Measurements from ENCODE around the gene RRP36. TPM values are rescaled to one million over a fixed set of nuclear protein-coding genes. Genes with fewer than 3 reads are reported as not detected.

The RRP36 gene
- total RNA-seq, 4 donors from 2014 or later = 52.8 to 62.5 (median 59.8) TPM

GRCh38 chr6:43024436-43024835 is 3.0 kb downstream of the RRP36 start:
- Histone ChIP-seq H3K36me3 (peaks cover 3 to 76% of the 10 kb centered on the region in 2 donors), H3K4me3 (no peak overlapping the region), H3K27ac (no peak overlapping the region), H3K9me3 (no peaks in the 10 kb centered on the region), H3K27me3 (no peaks in the 10 kb centered on the region), H3K4me1 (peaks cover 0 to 38% (median 20%) of the 10 kb centered on the region in 3 donors)
- WGBS, 2 donors (ENCODE audit: low coverage in 1 of 2) = 69 to 86% methylated on average over 2 of the region's 2 CpGs
- ATAC-seq = no peak
- TF ChIP-seq EP300 (IDR thresholded peaks at IDR 0.05) = no peak
- TF ChIP-seq POLR2A (IDR thresholded peaks at IDR 0.05) = no peak
- no peak for TF ChIP-seq POLR2AphosphoS5 (IDR thresholded peaks at IDR 0.05)
- no peak for TF ChIP-seq CTCF (IDR thresholded peaks at IDR 0.05)

- ATAC-seq = no peak
- H3K36me3 ChIP-seq = peaks cover 3 to 81% of the 10 kb centered on the region in 2 donors
- WGBS, 2 donors (ENCODE audit: low coverage in 1 of 2) = 84 to 92% methylated on average over 3 to 5 of the region's 5 CpGs
These were observed 4.9 kb downstream of the RRP36 start for GRCh38 chr6:43026365-43026764.

GRCh38 chr6:43029120-43029519 is 7.7 kb downstream of the RRP36 start:
- 71 to 78% methylated on average over 4 to 6 of the region's 9 CpGs for WGBS, 2 donors (ENCODE audit: low coverage in 1 of 2)
- Histone ChIP-seq H3K27me3 (no peaks in the 10 kb centered on the region), H3K9me3 (no peaks in the 10 kb centered on the region), H3K27ac (no peak overlapping the region), H3K36me3 (peaks cover 3 to 99% of the 10 kb centered on the region in 2 donors), H3K4me3 (no peak overlapping the region), H3K4me1 (peaks cover 0 to 8% (median 0%) of the 10 kb centered on the region in 3 donors)
- no peak for TF ChIP-seq POLR2AphosphoS5 (IDR thresholded peaks at IDR 0.05)
- ATAC-seq = no peak

More at GRCh38 chr6:43026365-43026764, 4.9 kb downstream of the RRP36 start:
- H3K4me3 ChIP-seq = no peak overlapping the region
- no peaks in the 10 kb centered on the region for H3K9me3 ChIP-seq
- H3K4me1 ChIP-seq = peaks cover 0 to 29% (median 11%) of the 10 kb centered on the region in 3 donors
- no peaks in the 10 kb centered on the region for H3K27me3 ChIP-seq
- no peak overlapping the region for H3K27ac ChIP-seq
- TF ChIP-seq CTCF (IDR thresholded peaks at IDR 0.05) (no peak), EP300 (IDR thresholded peaks at IDR 0.05) (no peak), POLR2A (IDR thresholded peaks at IDR 0.05) (no peak), POLR2AphosphoS5 (IDR thresholded peaks at IDR 0.05) (no peak)

- H3K27me3 ChIP-seq = no peaks in the 10 kb centered on the region
- H3K4me1 ChIP-seq = peaks cover 0 to 13% (median 0%) of the 10 kb centered on the region in 3 donors
- 82 to 89% methylated on average over 3 to 4 of the region's 4 CpGs for WGBS, 2 donors (ENCODE audit: low coverage in 1 of 2)
- H3K36me3 ChIP-seq = peaks cover 3 to 98% of the 10 kb centered on the region in 2 donors
- no peak for TF ChIP-seq EP300 (IDR thresholded peaks at IDR 0.05)
- no peak for TF ChIP-seq CTCF (IDR thresholded peaks at IDR 0.05)
- no peak for TF ChIP-seq POLR2A (IDR thresholded peaks at IDR 0.05)
- no peak for TF ChIP-seq POLR2AphosphoS5 (IDR thresholded peaks at IDR 0.05)
- ATAC-seq = no peak
- no peaks in the 10 kb centered on the region for H3K9me3 ChIP-seq
- H3K4me3 ChIP-seq = no peak overlapping the region
- no peak overlapping the region for H3K27ac ChIP-seq
These were observed 10.9 kb downstream of the RRP36 start for GRCh38 chr6:43032326-43032725.

- Histone ChIP-seq H3K4me3 (no peak overlapping the region), H3K36me3 (peaks cover 3 to 98% of the 10 kb centered on the region in 2 donors), H3K9me3 (no peaks in the 10 kb centered on the region), H3K4me1 (peaks cover 0 to 13% (median 0%) of the 10 kb centered on the region in 3 donors), H3K27me3 (no peaks in the 10 kb centered on the region), H3K27ac (no peak overlapping the region)
- TF ChIP-seq EP300 (IDR thresholded peaks at IDR 0.05) (no peak), CTCF (IDR thresholded peaks at IDR 0.05) (no peak), POLR2AphosphoS5 (IDR thresholded peaks at IDR 0.05) (no peak), POLR2A (IDR thresholded peaks at IDR 0.05) (no peak)
- ATAC-seq = no peak
- WGBS, 2 donors (ENCODE audit: low coverage in 1 of 2) = 85 to 100% methylated on average over 1 to 2 of the region's 2 CpGs
These were observed 12.2 kb downstream of the RRP36 start for GRCh38 chr6:43033496-43034189.
